GM03348 (cell line): ENCODE measurements around the gene EMX1.
"Not testable (repeated sequence)": the region's sequence is repeated elsewhere in the genome, so short reads cannot be mapped to it uniquely, and the experiment has no call there.

Experiments
- DNase-seq: peaks from one replicate; pipeline ENCODE4 v3.0.0; 2012; ENCODE audit warnings: low spot score

Gene EMX1

DNA sequence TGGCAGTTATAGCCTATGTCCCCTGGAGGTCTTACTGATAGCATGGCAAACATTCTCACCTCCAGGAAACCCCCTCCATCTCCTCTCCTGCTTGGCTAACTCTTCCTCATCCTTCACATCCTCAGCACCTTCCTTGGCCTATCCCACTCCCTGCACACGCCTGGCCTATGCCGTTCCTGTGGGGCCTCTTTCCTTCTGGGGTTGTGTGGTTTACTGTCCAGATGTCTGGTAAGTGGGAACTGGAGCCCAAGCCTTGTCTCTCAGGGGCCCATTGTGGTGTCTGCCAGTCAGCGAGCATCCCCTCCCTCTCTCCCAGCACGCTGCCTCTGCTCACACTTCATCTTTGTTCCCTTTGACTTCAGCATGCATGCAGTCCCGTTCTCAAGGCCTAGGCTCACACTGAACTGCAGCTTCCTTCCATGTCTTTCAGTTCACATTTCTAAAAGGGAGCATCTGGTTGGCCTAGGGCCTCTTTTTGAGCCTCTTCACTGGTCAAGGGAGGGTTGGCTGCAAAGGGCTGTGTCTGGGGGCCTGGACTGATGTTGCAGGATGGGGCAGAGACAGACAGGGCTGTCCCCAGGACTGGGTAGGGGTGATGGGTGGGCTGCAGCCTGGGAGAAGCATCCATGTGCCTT, 17.0 kb upstream of the EMX1 start:
- DNase-seq, result no peak

DNA sequence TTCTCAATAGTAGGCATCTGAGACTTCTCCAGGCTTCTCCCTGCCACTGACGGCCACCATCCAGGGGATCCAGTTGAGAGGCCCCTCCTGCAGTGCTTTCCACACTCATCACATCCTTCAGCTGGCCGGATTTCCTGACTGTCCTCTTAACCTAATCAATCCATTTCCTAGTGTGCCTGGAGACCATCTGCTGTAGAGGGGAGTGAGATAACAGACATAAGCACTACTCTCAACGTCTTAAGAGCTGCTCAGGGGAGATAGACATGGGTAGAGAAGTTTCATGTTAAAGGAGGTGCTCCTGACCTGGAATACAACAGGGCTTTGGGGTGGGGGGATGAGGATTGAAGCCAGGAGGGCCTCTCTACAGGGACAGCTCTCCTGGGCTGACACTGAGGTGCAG, 15.9 kb upstream of the EMX1 start:
- DNase-seq, result no peak

GRCh38 chr2:72907369-72907768, 9.9 kb upstream of the EMX1 start:
- not testable (repeated sequence) for DNase-seq

DNA sequence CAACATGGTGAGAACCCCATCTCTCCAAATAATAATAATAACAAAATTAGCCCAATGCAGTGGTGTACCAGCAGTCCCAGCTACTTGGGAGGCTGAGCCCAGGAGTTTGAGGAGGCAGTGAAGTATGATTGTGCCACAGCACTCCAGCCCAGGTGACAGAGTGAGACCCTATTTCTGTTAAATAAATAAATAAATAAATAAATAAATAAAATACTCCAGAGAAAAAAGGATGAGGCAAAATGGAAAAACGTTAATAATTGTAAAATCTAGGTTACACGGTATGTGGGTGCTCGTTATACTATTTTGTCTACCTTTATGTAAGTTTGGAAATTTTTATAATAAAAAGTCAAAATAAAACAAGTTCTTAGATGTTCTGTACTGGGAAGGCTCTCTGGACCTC, 8.6 kb upstream of the EMX1 start:
- DNase-seq, result no peak

DNA sequence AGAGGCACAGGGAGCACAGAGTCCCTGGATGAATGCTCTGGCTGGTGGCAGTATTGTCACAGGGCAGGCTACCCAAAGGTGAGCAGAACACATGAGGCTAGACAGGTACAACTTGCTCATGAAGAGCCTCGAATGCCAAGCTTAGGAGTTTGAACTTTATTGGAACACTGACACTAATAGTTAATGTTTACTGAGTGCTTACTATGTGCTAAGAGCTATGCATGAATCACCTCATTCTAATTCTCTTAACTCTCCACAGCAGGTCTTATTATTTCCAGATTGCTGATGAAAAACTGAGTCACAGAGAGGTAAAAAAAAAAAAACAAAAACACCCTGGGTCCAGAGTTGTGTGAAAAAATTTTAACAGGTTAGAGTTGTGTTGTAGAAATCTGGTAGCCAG, 6.1 kb upstream of the EMX1 start:
- no peak for DNase-seq

DNA sequence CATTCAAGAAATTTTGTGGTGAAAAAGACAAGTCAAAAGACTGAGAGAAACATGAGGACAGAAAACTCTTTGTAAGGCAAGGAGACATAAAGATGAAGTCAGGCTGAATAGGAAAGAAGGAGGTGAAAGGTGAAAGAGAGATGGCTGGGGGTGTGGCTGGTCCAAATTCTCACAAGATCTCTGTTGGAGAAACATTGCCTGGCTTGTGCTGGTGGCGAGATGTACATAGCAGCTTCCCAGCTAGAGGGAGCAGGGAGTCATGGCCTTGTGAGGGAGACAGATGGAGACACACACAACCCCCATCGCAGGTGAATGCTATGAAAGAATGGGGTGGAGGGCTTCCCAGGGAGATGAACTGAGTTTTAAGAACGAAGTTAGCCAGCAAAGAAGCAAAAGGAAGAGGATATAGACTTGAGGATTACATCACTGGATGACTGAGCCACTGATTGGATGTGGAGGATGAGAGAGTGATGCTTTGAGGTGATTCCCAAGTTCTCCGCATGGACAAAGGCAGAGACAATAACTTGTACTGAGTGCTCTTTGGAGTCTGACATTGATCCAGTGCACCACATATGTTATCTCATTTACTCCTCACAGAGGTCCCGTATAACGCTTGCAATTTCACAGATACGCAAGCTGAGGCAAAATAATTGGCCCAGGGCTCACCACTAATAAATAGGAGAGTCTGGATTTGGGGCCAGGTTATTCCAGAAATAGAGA, 3.7 kb upstream of the EMX1 start:
- no peak for DNase-seq

GRCh38 chr2:72914206-72914559, 3.1 kb upstream of the EMX1 start:
- DNase-seq, result no peak

- DNase-seq, result no peak
Measured at GRCh38 chr2:72914589-72915319, 2.6 kb upstream of the EMX1 start.

DNA sequence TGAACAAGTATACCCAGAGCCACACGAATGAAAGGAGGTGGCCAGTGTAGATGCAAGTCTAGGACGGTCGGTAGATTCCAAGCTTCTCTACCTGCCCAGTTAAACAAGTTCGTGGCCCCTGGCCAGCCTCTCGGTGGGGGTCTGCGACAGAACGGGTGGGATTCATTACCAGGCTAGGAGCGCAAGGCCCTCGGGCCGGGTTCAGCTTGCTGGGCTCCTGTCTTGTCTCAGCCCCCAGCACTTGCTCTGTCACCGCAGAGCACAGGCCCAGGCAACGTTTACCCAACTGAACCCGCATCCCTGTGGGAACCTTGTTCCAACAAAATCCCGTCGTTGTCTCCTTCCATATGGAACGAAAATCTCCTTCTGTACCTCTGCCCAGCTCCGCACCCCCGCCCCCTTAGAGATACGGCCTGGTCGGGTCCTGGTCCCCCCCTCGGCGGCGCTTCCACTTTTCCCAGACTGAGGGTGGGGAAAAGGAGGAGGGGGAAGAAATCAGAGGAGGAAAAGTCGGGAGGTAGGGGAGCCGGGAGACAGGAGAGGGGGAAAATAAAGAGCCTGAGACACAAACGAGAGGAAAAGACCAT, 1.9 kb upstream of the EMX1 start:
- DNase-seq, result no peak

- DNase-seq, result no peak
Measured at GRCh38 chr2:72915907-72916742, 1.2 kb upstream of the EMX1 start.

GRCh38 chr2:72916743-72917137, 579 bp upstream of the EMX1 start:
- DNase-seq, result no peak

DNA sequence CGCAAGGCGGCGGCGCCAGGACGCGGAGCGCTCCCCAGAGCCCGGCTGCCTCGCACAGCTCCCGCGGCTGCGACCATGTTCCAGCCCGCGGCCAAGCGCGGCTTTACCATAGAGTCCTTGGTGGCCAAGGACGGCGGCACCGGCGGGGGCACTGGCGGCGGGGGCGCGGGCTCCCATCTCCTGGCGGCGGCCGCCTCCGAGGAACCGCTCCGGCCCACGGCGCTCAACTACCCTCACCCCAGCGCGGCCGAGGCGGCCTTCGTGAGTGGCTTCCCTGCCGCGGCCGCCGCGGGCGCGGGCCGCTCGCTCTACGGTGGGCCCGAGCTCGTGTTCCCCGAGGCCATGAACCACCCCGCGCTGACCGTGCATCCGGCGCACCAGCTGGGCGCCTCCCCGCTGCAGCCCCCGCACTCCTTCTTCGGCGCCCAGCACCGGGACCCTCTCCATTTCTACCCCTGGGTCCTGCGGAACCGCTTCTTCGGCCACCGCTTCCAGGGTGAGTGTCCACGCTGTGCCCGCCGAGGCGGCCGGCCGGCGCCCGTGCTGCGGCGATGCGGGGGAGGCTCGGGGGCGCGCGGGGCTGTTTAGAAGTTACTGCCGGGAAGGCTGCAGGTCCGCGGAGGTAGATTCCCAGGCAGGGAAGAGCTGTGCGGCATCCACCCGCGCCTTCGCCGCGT, 696 bp downstream of the EMX1 start:
- peak; percentile 28 for DNase-seq

GRCh38 chr2:72919414-72920317, 2.3 kb downstream of the EMX1 start:
- DNase-seq, result peak; percentile 5

- no peak for DNase-seq
Measured at GRCh38 chr2:72920318-72921087, 3.2 kb downstream of the EMX1 start.

DNA sequence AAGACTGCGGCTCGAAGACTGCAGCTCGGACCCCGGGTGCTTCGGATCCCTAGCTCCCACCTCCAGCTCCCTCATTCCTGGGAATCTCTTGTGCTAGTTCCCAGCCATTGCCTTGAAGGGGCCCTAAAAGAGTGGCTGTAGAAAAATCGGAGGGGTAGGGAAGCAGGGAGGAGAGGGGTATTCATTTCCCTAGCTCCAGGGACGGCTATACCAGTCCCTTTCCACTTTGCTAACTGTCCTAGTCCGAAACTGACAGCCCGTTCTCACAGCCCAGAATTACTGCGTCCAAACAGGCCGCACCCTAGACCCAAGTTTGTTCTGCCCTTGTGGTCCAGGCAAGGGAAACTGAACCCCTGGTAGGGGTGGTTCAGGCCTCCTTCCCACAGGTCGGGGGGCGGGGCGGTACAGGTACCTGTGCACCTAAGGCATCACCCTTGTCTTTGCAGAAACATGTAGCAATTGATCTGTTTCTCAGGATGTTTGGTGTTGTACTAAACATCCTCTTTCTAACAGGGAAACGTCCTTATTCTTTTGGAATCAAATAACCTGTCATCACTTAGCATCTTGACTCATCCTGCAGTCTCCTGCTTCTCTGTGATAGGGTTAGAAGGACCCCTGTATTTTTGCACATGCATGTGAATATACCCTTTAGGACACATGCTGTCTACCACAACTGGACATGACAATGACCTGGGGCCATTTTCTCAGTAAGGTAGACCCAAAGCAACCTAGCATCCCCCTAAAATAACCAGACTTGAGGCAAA, 4.0 kb downstream of the EMX1 start:
- no peak for DNase-seq

DNA sequence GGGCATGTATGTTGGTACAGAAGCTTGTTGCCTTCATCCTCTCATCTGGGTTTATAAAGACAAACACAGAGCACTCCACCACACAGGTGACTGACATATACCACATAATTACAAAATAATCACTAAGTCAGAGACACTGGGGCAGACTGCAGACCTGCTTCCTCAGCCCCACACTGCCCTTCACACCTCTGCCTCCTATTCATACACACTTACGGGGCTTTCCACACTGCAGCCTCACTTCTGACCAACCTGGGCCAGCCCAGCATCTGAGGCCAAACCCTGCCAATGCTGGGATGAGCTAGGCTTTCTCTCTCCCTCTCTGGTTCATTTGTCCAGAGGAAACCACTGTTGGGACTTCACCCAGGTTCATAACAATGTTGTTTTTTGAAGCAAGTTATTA, 4.5 kb downstream of the EMX1 start:
- DNase-seq, result peak; percentile 4

- DNase-seq, result peak; percentile 11
Measured at GRCh38 chr2:72923833-72924352, 6.6 kb downstream of the EMX1 start.

GRCh38 chr2:72924353-72925240, 7.3 kb downstream of the EMX1 start:
- no peak for DNase-seq
